ENCODE measurements around the gene NRN1L. TPM values are rescaled to one million over a fixed set of nuclear protein-coding genes. Genes with fewer than 3 reads are reported as not detected.

The NRN1L gene
- total RNA-seq, 4 donors from 2014 or later, result 0.57 to 0.99 TPM; not detected in 2

- Histone ChIP-seq H3K27ac (peak within 1 kb of the TSS; percentile 93 to 99 (median 98)), H3K9me3 (no peaks in the 10 kb centered on the region), H3K4me1 (peaks cover 25 to 56% (median 47%) of the 10 kb centered on the region in 3 donors), H3K27me3 (no peaks in the 10 kb centered on the region), H3K36me3 (no peaks in the 10 kb centered on the region), H3K4me3 (peak within 1 kb of the TSS; percentile 76 to 99 (median 95))
- 0 to 2% methylated on average over 10 to 13 of the region's 90 CpGs for WGBS, 2 donors
- TF ChIP-seq CTCF (IDR thresholded peaks at IDR 0.05) (no peak), POLR2A (IDR thresholded peaks at IDR 0.05) (peak in 3 of 4 donors; percentile 58 to 90 (median 82))
- intact Hi-C loops (cut with DNase I), result no loop called here
- peak; percentile 80 for DNase-seq
Measured at GRCh38 chr16:67892899-67893742, 8.4 kb downstream of the NRN1L start, which contains the start of gene PSKH1. Gene PSKH1 (plus strand): TSS chr16:67893254. CDS start chr16:67908750, 15,496 bp downstream.

- WGBS, 2 donors, result 21% methylated on average over 10 to 11 of the region's 14 CpGs
- Histone ChIP-seq H3K4me1 (peaks cover 25 to 63% (median 50%) of the 10 kb centered on the region in 3 donors), H3K36me3 (no peaks in the 10 kb centered on the region), H3K27ac (peak overlapping the region; percentile 93 to 99 (median 98)), H3K4me3 (peak overlapping the region; percentile 76 to 99 (median 95)), H3K9me3 (no peaks in the 10 kb centered on the region), H3K27me3 (no peaks in the 10 kb centered on the region)
- intact Hi-C loops (cut with DNase I), result no loop called here
- TF ChIP-seq CTCF (IDR thresholded peaks at IDR 0.05), result no peak
- no peak for TF ChIP-seq POLR2A (IDR thresholded peaks at IDR 0.05)
- no peak for DNase-seq
Measured at GRCh38 chr16:67893743-67894399, 9.2 kb downstream of the NRN1L start.

- 63 to 78% methylated on average over 3 of the region's 3 CpGs for WGBS, 2 donors
- Histone ChIP-seq H3K4me3 (no peak overlapping the region), H3K36me3 (peaks cover 0 to 16% (median 0%) of the 10 kb centered on the region in 3 donors), H3K27me3 (no peaks in the 10 kb centered on the region), H3K4me1 (peaks cover 25 to 63% (median 48%) of the 10 kb centered on the region in 3 donors), H3K9me3 (no peaks in the 10 kb centered on the region), H3K27ac (peak overlapping the region in 2 of 4 donors; percentile 47 to 62)
- intact Hi-C loops (cut with DNase I), result no loop called here
- DNase-seq, result no peak
- TF ChIP-seq POLR2A (IDR thresholded peaks at IDR 0.05) (no peak), CTCF (IDR thresholded peaks at IDR 0.05) (no peak)
Measured at GRCh38 chr16:67897231-67897630, 12.5 kb downstream of the NRN1L start.

GRCh38 chr16:67901734-67902133, 17.0 kb downstream of the NRN1L start:
- Histone ChIP-seq H3K4me1 (peaks cover 11 to 23% (median 17%) of the 10 kb centered on the region in 3 donors), H3K4me3 (no peak overlapping the region), H3K9me3 (no peaks in the 10 kb centered on the region), H3K27ac (no peak overlapping the region), H3K27me3 (no peaks in the 10 kb centered on the region), H3K36me3 (peaks cover 0 to 45% (median 0%) of the 10 kb centered on the region in 3 donors)
- WGBS, 2 donors, result 93 to 96% methylated on average over 3 to 5 of the region's 5 CpGs
- DNase-seq, result no peak
- intact Hi-C loops (cut with DNase I), result no loop called here
- TF ChIP-seq POLR2A (IDR thresholded peaks at IDR 0.05) (no peak), CTCF (IDR thresholded peaks at IDR 0.05) (no peak)

- peaks cover 0 to 12% (median 6%) of the 10 kb centered on the region in 3 donors for H3K4me1 ChIP-seq
- DNase-seq, result no peak
- 83 to 88% methylated on average over 3 to 4 of the region's 4 CpGs for WGBS, 2 donors
- peak overlapping the region in 1 of 4 donors; percentile 21 for H3K27ac ChIP-seq
- H3K36me3 ChIP-seq, result peaks cover 0 to 45% (median 0%) of the 10 kb centered on the region in 3 donors
- TF ChIP-seq CTCF (IDR thresholded peaks at IDR 0.05), result no peak
- no peak for TF ChIP-seq POLR2A (IDR thresholded peaks at IDR 0.05)
- no peaks in the 10 kb centered on the region for H3K27me3 ChIP-seq
- no peaks in the 10 kb centered on the region for H3K9me3 ChIP-seq
- no peak overlapping the region for H3K4me3 ChIP-seq
- intact Hi-C loops (cut with DNase I), result no loop called here
Measured at GRCh38 chr16:67902831-67903230, 18.1 kb downstream of the NRN1L start.

Measured in esophagus squamous epithelium (tissue), 5 donors.